HEK293 (cell line): ENCODE results near the gene TTLL7.
A peak's percentile ranks its signal among the peaks of the same experiment; 100 is the strongest.

ENCODE experiments used
- KLF9 ChIP-seq: fragments of 450-650 bp; formaldehyde crosslinking; IDR thresholded peaks from 2 replicates; pipeline ENCODE4 v1.5.1; 2016; ENCODE audit warnings: missing biosample characterization, missing genetic modification characterization, low read depth
- SALL2 ChIP-seq: fragments of 450-650 bp; formaldehyde crosslinking; IDR thresholded peaks from 2 replicates; pipeline ENCODE4 v1.5.0; 2017; ENCODE audit warnings: missing biosample characterization, mild to moderate bottlenecking, missing genetic modification characterization, borderline replicate concordance
- ZBTB26 ChIP-seq: fragments of 450-650 bp; formaldehyde crosslinking; optimal IDR thresholded peaks from 2 replicates; pipeline ENCODE3; 2016; ENCODE audit warnings: missing biosample characterization, mild to moderate bottlenecking, missing genetic modification characterization
- ZEB2 ChIP-seq: fragments of 450-650 bp; formaldehyde crosslinking; IDR thresholded peaks from 2 replicates; pipeline ENCODE4 v1.5.1; 2016; ENCODE audit warnings: missing biosample characterization, missing genetic modification characterization
- ZNF114 ChIP-seq: fragments of 450-650 bp; formaldehyde crosslinking; IDR thresholded peaks from 2 replicates; pipeline ENCODE4 v1.5.0; 2017; ENCODE audit warnings: missing biosample characterization, missing genetic modification characterization
- ZNF146 ChIP-seq: fragments of 450-650 bp; formaldehyde crosslinking; IDR thresholded peaks from 2 replicates; pipeline ENCODE4 v1.5.1; 2016; ENCODE audit warnings: missing biosample characterization, missing genetic modification characterization
- ZNF280D ChIP-seq: fragments of 450-650 bp; formaldehyde crosslinking; IDR thresholded peaks from 2 replicates; pipeline ENCODE4 v1.5.1; 2016; ENCODE audit warnings: missing biosample characterization, missing genetic modification characterization
- ZNF366 ChIP-seq: fragments of 450-650 bp; formaldehyde crosslinking; conservative IDR thresholded peaks from 2 replicates; pipeline ENCODE4 v1.5.1; 2016; ENCODE audit warnings: missing biosample characterization, missing genetic modification characterization
- ZNF513 ChIP-seq: fragments of 450-650 bp; IDR thresholded peaks from 2 replicates; pipeline ENCODE4 v1.5.1; 2018; ENCODE audit warnings: missing biosample characterization, missing genetic modification characterization
- ZNF521 ChIP-seq: fragments of 450-650 bp; formaldehyde crosslinking; IDR thresholded peaks from 2 replicates; pipeline ENCODE4 v1.5.1; 2017; ENCODE audit warnings: missing biosample characterization, mild to moderate bottlenecking, missing genetic modification characterization
- ZNF621 ChIP-seq: fragments of 450-650 bp; formaldehyde crosslinking; IDR thresholded peaks from 2 replicates; pipeline ENCODE4 v1.5.1; 2017; ENCODE audit warnings: missing biosample characterization, missing genetic modification characterization
- ZNF626 ChIP-seq: fragments of 450-650 bp; sonication (Bioruptor Pico); formaldehyde crosslinking; IDR thresholded peaks from 2 replicates; pipeline ENCODE4 v1.5.1; 2018; ENCODE audit warnings: missing biosample characterization, missing genetic modification characterization, inconsistent platforms
- ZNF645 ChIP-seq: fragments of 450-650 bp; formaldehyde crosslinking; IDR thresholded peaks from 2 replicates; pipeline ENCODE4; 2016; ENCODE audit warnings: missing biosample characterization, missing genetic modification characterization
- ZNF692 ChIP-seq: fragments of 450-650 bp; formaldehyde crosslinking; IDR thresholded peaks from 2 replicates; pipeline ENCODE4 v1.5.1; 2016; ENCODE audit warnings: missing biosample characterization, missing genetic modification characterization
- ZNF768 ChIP-seq: fragments of 450-650 bp; formaldehyde crosslinking; IDR thresholded peaks from 2 replicates; pipeline ENCODE4 v1.5.1; 2018; ENCODE audit warnings: missing biosample characterization, mild to moderate bottlenecking, missing genetic modification characterization
- TF ChIP-seq, protein P1 (sequence below): fragments of 450-650 bp; formaldehyde crosslinking; IDR thresholded peaks from 2 replicates; pipeline ENCODE4 v1.5.1; 2016; ENCODE audit warnings: missing biosample characterization, missing genetic modification characterization
- TF ChIP-seq, protein P2 (sequence below): fragments of 450-650 bp; formaldehyde crosslinking; IDR thresholded peaks from 2 replicates; pipeline ENCODE4 v1.5.1; 2017; ENCODE audit warnings: missing biosample characterization, missing genetic modification characterization

The TTLL7 gene

DNA sequence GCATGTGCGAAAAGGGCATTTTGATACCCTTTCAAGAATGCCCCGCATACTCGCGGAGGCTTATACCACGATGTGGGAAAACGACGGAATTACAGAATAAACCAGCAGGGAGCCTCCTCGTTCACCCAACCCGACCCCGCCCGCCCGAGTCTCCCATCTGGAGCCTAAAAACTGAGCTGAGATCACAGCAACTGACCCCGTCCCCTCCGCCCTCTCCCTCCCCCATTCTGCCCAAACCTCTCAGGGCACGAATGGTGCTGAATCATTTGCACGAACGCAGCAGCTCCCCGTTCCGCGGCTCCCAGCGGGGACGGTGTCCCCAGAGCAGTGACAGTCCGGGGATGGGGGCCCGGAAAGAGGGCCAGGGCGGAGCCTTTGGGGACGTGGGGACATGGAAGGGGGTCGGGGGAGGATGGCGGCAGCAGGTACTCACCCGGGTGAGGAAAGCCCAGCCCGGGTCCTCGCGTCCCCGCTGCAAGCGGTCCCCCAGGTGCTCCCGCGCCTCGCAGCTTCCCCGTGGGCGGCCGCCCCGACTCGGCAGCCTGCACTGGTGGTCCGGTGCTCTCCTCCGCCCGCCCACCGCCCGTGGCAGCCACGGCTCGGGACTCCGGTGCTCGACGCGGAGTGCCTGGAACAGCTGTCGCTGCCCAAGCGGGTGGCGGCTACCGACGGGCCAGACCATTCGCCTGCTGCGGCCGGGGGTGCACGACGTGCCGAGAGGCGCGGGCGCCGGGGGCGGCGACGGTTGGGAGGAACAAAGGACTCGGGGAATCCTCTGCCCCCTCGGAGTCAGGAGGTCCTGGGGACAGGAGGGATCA lies at the start of gene TTLL7 (continued):
- TF ChIP-seq KLF9 (peak; percentile 59), ZNF521 (tag by site-specific recombination) (no peak), SALL2 (tag by site-specific recombination) (no peak), ZNF626 (tag by site-specific recombination) (no peak), ZBTB26 (tag by site-specific recombination) (peak; percentile 87), ZNF114 (tag by site-specific recombination) (no peak), ZNF645 (tag by site-specific recombination) (no peak), ZNF692 (tag by site-specific recombination) (peak; percentile 72; the same call in 1 of the 2 replicates), ZEB2 (tag by site-specific recombination) (peak; percentile 85), ZNF280D (tag by site-specific recombination) (no peak), ZNF621 (no peak), ZNF146 (tag by site-specific recombination) (no peak), ZNF366 (peak; percentile 35; the same call in 1 of the 2 replicates), ZNF513 (tag by site-specific recombination) (no peak), ZNF768 (tag by site-specific recombination) (no peak)
- TF ChIP-seq, protein P1, sequence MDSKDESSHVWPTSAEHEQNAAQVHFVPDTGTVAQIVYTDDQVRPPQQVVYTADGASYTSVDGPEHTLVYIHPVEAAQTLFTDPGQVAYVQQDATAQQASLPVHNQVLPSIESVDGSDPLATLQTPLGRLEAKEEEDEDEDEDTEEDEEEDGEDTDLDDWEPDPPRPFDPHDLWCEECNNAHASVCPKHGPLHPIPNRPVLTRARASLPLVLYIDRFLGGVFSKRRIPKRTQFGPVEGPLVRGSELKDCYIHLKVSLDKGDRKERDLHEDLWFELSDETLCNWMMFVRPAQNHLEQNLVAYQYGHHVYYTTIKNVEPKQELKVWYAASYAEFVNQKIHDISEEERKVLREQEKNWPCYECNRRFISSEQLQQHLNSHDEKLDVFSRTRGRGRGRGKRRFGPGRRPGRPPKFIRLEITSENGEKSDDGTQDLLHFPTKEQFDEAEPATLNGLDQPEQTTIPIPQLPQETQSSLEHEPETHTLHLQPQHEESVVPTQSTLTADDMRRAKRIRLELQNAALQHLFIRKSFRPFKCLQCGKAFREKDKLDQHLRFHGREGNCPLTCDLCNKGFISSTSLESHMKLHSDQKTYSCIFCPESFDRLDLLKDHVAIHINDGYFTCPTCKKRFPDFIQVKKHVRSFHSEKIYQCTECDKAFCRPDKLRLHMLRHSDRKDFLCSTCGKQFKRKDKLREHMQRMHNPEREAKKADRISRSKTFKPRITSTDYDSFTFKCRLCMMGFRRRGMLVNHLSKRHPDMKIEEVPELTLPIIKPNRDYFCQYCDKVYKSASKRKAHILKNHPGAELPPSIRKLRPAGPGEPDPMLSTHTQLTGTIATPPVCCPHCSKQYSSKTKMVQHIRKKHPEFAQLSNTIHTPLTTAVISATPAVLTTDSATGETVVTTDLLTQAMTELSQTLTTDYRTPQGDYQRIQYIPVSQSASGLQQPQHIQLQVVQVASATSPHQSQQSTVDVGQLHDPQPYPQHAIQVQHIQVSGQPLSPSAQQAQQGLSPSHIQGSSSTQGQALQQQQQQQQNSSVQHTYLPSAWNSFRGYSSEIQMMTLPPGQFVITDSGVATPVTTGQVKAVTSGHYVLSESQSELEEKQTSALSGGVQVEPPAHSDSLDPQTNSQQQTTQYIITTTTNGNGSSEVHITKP (tag by site-specific recombination): peak; percentile 100
- TF ChIP-seq, protein P2, sequence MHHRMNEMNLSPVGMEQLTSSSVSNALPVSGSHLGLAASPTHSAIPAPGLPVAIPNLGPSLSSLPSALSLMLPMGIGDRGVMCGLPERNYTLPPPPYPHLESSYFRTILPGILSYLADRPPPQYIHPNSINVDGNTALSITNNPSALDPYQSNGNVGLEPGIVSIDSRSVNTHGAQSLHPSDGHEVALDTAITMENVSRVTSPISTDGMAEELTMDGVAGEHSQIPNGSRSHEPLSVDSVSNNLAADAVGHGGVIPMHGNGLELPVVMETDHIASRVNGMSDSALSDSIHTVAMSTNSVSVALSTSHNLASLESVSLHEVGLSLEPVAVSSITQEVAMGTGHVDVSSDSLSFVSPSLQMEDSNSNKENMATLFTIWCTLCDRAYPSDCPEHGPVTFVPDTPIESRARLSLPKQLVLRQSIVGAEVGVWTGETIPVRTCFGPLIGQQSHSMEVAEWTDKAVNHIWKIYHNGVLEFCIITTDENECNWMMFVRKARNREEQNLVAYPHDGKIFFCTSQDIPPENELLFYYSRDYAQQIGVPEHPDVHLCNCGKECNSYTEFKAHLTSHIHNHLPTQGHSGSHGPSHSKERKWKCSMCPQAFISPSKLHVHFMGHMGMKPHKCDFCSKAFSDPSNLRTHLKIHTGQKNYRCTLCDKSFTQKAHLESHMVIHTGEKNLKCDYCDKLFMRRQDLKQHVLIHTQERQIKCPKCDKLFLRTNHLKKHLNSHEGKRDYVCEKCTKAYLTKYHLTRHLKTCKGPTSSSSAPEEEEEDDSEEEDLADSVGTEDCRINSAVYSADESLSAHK (tag by site-specific recombination): peak; percentile 22; the same call in 1 of the 2 replicates
